ENCODE data around the gene RNF224. TPM values are rescaled to one million over a fixed set of nuclear protein-coding genes. Genes with fewer than 3 reads are reported as not detected.

RNF224 gene
- total and polyA plus RNA-seq, 4 donors, result not detected

DNA sequence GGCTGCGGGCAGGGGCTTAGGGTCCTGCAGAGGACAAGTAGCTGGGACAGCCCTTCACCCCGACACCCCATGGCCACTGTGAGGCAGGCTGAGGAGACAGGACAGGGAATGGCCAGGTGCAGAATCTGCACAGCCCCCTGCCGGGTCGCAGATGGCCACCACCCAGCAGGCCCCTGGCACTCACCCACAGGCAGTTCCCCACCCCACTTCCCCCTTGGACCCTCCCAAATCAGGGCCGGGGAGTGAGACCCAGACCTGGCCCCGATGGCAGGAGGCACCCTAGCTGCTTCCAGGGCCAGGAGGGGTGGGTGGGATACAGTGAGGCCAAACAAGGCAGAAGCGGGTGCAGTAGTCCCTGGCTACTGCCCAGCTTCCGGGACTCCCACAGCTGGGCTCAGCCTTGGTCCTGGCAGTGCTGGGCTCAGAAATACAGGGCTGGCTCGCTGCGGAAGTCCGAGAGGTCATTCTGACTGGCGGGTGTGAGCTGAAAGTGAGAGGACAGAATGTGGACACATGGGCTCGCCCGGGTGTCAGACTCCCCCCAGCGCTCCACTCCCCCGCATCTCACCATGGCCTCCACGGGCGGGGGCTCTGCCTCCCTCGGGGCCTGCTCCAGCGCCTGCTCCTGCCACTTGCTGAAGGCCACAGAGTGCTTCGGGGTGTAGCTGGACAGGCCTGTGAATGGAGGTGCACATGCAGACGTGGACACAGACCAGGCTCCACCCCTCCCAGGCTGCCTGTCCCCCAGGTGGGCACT is 35.4 kb upstream of the RNF224 start:
- Histone ChIP-seq H3K9ac (ENCODE audit: low read depth in 1 of 2, low read length in 2 of 2) (no peak overlapping the region), H3K27ac (ENCODE audit: low read depth in 1 of 2, low read length in 2 of 2) (no peak overlapping the region), H3K4me1 (ENCODE audit: control insufficient read depth in 4 of 4, insufficient read depth in 4 of 4, low read length in 3 of 4) (peaks cover 35 to 71% (median 59%) of the 10 kb centered on the region in 4 donors), H3K27me3 (ENCODE audit: control insufficient read depth in 4 of 4, insufficient read depth in 4 of 4, low read length in 3 of 4) (no peaks in the 10 kb centered on the region), H3K36me3 (ENCODE audit: control insufficient read depth in 4 of 4, insufficient read depth in 3 of 4, low read depth in 1 of 4, low read length in 3 of 4) (peaks cover 3 to 17% (median 5%) of the 10 kb centered on the region in 4 donors), H3K4me3 (ENCODE audit: low read depth in 1 of 3, low read length in 3 of 3) (no peak overlapping the region), H3K9me3 (ENCODE audit: control insufficient read depth in 4 of 4, low read length in 3 of 4) (no peaks in the 10 kb centered on the region)
- WGBS, result 91% methylated on average over 22 of the region's 22 CpGs
- no peak for TF ChIP-seq NR2F2 (IDR thresholded peaks at IDR 0.05)
- no peak for TF ChIP-seq HNF4G (IDR thresholded peaks at IDR 0.05)
- TF ChIP-seq, protein P1, sequence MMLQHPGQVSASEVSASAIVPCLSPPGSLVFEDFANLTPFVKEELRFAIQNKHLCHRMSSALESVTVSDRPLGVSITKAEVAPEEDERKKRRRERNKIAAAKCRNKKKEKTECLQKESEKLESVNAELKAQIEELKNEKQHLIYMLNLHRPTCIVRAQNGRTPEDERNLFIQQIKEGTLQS (IDR thresholded peaks at IDR 0.05), result no peak
- TF ChIP-seq GABPA (IDR thresholded peaks at IDR 0.05 in 1 of 2, conservative IDR thresholded peaks at IDR 0.05 in 1 of 2), result no peak
- no peak for TF ChIP-seq FOXA2 (IDR thresholded peaks at IDR 0.05)
- TF ChIP-seq TAF1 (conservative IDR thresholded peaks at IDR 0.05), result no peak
- no peak for TF ChIP-seq RAD21 (IDR thresholded peaks at IDR 0.05)
- DNase-seq (ENCODE audit: low spot score), result no peak

DNA sequence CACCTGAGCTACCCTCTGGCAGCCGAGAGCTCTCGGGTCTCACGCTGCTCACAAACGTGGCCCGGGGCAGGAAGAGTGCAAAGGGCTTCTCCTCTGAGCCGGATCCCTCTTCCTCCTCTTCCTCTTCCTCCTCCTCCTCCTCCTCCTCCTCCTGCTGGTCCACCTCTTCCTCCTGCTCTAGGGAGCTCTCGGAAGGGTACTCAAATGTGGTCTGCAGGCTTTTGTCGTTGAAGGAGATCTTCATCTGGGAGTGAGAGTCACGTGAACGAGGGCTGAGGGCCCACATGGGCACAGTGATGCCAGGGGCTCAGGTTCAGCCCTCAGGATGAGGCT is 34.9 kb upstream of the RNF224 start:
- Histone ChIP-seq H3K27me3 (ENCODE audit: control insufficient read depth in 4 of 4, insufficient read depth in 4 of 4, low read length in 3 of 4) (no peaks in the 10 kb centered on the region), H3K9ac (ENCODE audit: low read depth in 1 of 2, low read length in 2 of 2) (no peak overlapping the region), H3K4me1 (ENCODE audit: control insufficient read depth in 4 of 4, insufficient read depth in 4 of 4, low read length in 3 of 4) (peaks cover 30 to 70% (median 58%) of the 10 kb centered on the region in 4 donors), H3K9me3 (ENCODE audit: control insufficient read depth in 4 of 4, low read length in 3 of 4) (no peaks in the 10 kb centered on the region), H3K4me3 (ENCODE audit: low read depth in 1 of 3, low read length in 3 of 3) (no peak overlapping the region), H3K27ac (ENCODE audit: low read depth in 1 of 2, low read length in 2 of 2) (no peak overlapping the region), H3K36me3 (ENCODE audit: control insufficient read depth in 4 of 4, insufficient read depth in 3 of 4, low read depth in 1 of 4, low read length in 3 of 4) (peaks cover 3 to 17% (median 5%) of the 10 kb centered on the region in 4 donors)
- 81% methylated on average over 10 of the region's 10 CpGs for WGBS
- no peak for DNase-seq (ENCODE audit: low spot score)
- TF ChIP-seq FOXA1 (IDR thresholded peaks at IDR 0.05), result no peak
- TF ChIP-seq FOXA2 (IDR thresholded peaks at IDR 0.05), result no peak
- no peak for TF ChIP-seq RXRA (IDR thresholded peaks at IDR 0.05)
- TF ChIP-seq HNF4A (conservative IDR thresholded peaks at IDR 0.05), result no peak
- no peak for TF ChIP-seq JUND (IDR thresholded peaks at IDR 0.05)

DNA sequence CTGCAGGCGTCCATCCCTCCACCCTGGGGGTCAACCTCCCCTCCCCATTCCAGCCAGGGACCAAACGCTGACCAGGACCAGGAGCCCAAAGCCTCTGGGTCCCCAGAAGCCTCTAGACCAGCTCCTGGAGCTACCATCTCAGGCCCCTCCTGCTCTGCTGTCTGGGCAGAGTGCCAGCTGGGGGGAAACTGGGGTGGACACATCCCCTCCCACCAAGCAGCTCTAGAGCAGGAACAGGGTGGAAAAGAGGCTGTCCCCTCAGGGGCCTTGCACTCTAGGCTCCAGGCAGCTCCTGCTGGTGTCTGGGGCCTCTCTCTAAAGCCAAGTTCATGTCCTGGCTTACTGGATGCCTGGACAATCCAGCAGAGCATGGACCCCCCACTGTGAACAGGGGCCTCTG is 34.4 kb upstream of the RNF224 start:
- WGBS, result 91% methylated on average over 2 of the region's 2 CpGs
- DNase-seq (ENCODE audit: low spot score), result no peak
- no peak overlapping the region for H3K27ac ChIP-seq (ENCODE audit: low read depth in 1 of 2, low read length in 2 of 2)
- no peaks in the 10 kb centered on the region for H3K9me3 ChIP-seq (ENCODE audit: control insufficient read depth in 4 of 4, low read length in 3 of 4)
- no peak overlapping the region for H3K9ac ChIP-seq (ENCODE audit: low read depth in 1 of 2, low read length in 2 of 2)
- no peaks in the 10 kb centered on the region for H3K27me3 ChIP-seq (ENCODE audit: control insufficient read depth in 4 of 4, insufficient read depth in 4 of 4, low read length in 3 of 4)
- peaks cover 26 to 70% (median 58%) of the 10 kb centered on the region in 4 donors for H3K4me1 ChIP-seq (ENCODE audit: control insufficient read depth in 4 of 4, insufficient read depth in 4 of 4, low read length in 3 of 4)
- no peak overlapping the region for H3K4me3 ChIP-seq (ENCODE audit: low read depth in 1 of 3, low read length in 3 of 3)
- TF ChIP-seq NR2F2 (IDR thresholded peaks at IDR 0.05) (no peak), GABPA (IDR thresholded peaks at IDR 0.05 in 1 of 2, conservative IDR thresholded peaks at IDR 0.05 in 1 of 2) (no peak), EGR1 (IDR thresholded peaks at IDR 0.05; ENCODE audit: low read depth in 2 of 2) (no peak)
- TF ChIP-seq, protein P1 (IDR thresholded peaks at IDR 0.05), result no peak
- TF ChIP-seq, protein P2, sequence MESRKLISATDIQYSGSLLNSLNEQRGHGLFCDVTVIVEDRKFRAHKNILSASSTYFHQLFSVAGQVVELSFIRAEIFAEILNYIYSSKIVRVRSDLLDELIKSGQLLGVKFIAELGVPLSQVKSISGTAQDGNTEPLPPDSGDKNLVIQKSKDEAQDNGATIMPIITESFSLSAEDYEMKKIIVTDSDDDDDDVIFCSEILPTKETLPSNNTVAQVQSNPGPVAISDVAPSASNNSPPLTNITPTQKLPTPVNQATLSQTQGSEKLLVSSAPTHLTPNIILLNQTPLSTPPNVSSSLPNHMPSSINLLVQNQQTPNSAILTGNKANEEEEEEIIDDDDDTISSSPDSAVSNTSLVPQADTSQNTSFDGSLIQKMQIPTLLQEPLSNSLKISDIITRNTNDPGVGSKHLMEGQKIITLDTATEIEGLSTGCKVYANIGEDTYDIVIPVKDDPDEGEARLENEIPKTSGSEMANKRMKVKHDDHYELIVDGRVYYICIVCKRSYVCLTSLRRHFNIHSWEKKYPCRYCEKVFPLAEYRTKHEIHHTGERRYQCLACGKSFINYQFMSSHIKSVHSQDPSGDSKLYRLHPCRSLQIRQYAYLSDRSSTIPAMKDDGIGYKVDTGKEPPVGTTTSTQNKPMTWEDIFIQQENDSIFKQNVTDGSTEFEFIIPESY (IDR thresholded peaks at IDR 0.05), result no peak
- TF ChIP-seq, protein P3, sequence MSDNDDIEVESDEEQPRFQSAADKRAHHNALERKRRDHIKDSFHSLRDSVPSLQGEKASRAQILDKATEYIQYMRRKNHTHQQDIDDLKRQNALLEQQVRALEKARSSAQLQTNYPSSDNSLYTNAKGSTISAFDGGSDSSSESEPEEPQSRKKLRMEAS (IDR thresholded peaks at IDR 0.05), result no peak
- peaks cover 3 to 17% (median 5%) of the 10 kb centered on the region in 4 donors for H3K36me3 ChIP-seq (ENCODE audit: control insufficient read depth in 4 of 4, insufficient read depth in 3 of 4, low read depth in 1 of 4, low read length in 3 of 4)
